Measurements from ENCODE around the gene PRKCA. TPM values are rescaled to one million over a fixed set of nuclear protein-coding genes. Genes with fewer than 3 reads are reported as not detected.
"Not testable (repeated sequence)": the region's sequence is repeated elsewhere in the genome, so short reads cannot be mapped to it uniquely, and the experiment has no call there.

PRKCA gene
- total RNA-seq, 1 donor from 2014 or later: 29.0 TPM

- intact Hi-C loops (cut with DNase I): no loop called here
- H3K27me3 ChIP-seq (ENCODE audit: low read depth): no peaks in the 10 kb centered on the region
- no peak for TF ChIP-seq CTCF (IDR thresholded peaks at IDR 0.05)
- H3K27ac ChIP-seq: no peak overlapping the region
- no peak overlapping the region for H3K4me3 ChIP-seq
- DNase-seq: no peak
- peaks cover 12% of the 10 kb centered on the region for H3K4me1 ChIP-seq
- no peak for ATAC-seq
- no peaks in the 10 kb centered on the region for H3K36me3 ChIP-seq
- no peaks in the 10 kb centered on the region for H3K9me3 ChIP-seq
Observed at GRCh38 chr17:66344473-66344872, 42.1 kb downstream of the PRKCA start.

GRCh38 chr17:66345264-66345663, 42.9 kb downstream of the PRKCA start:
- Histone ChIP-seq H3K4me3 (no peak overlapping the region), H3K9me3 (no peaks in the 10 kb centered on the region), H3K27me3 (ENCODE audit: low read depth) (no peaks in the 10 kb centered on the region), H3K27ac (no peak overlapping the region), H3K36me3 (no peaks in the 10 kb centered on the region), H3K4me1 (peaks cover 19% of the 10 kb centered on the region)
- no peak for TF ChIP-seq CTCF (IDR thresholded peaks at IDR 0.05)
- DNase-seq (no peak), ATAC-seq (no peak)
- intact Hi-C loops (cut with DNase I): no loop called here

GRCh38 chr17:66345949-66346638, 43.7 kb downstream of the PRKCA start:
- H3K27me3 ChIP-seq (ENCODE audit: low read depth); H3K9me3 ChIP-seq; H3K36me3 ChIP-seq; H3K4me3 ChIP-seq; intact Hi-C loops (cut with DNase I); DNase-seq; H3K27ac ChIP-seq; ATAC-seq: not testable (repeated sequence)
- H3K4me1 ChIP-seq: peaks cover 27% of the 10 kb centered on the region

- ATAC-seq: peak; percentile 74 to 82
- intact Hi-C loops (cut with DNase I): no loop called here
- Histone ChIP-seq H3K4me1 (peaks cover 29% of the 10 kb centered on the region), H3K27me3 (ENCODE audit: low read depth) (no peaks in the 10 kb centered on the region), H3K9me3 (no peaks in the 10 kb centered on the region), H3K4me3 (no peak overlapping the region), H3K36me3 (no peaks in the 10 kb centered on the region), H3K27ac (no peak overlapping the region)
- DNase-seq: no peak
- TF ChIP-seq CTCF (IDR thresholded peaks at IDR 0.05): no peak
Observed at GRCh38 chr17:66347661-66348514, 45.5 kb downstream of the PRKCA start.

- TF ChIP-seq CTCF (IDR thresholded peaks at IDR 0.05): no peak
- ATAC-seq: peak; percentile 79 to 90
- Histone ChIP-seq H3K36me3 (no peaks in the 10 kb centered on the region), H3K4me1 (peaks cover 29% of the 10 kb centered on the region), H3K9me3 (no peaks in the 10 kb centered on the region), H3K4me3 (no peak overlapping the region), H3K27me3 (ENCODE audit: low read depth) (no peaks in the 10 kb centered on the region), H3K27ac (no peak overlapping the region)
- intact Hi-C loops (cut with DNase I): no loop called here
- no peak for DNase-seq
Observed at GRCh38 chr17:66348584-66349165, 46.3 kb downstream of the PRKCA start.
